SK-N-SH (cell line): Measurements from ENCODE around the gene LPP.

Experiments
- CHD2 ChIP-seq: fragments of 150-350 bp; IDR thresholded peaks from 2 replicates; pipeline ENCODE4 v1.6.1; 2018; ENCODE audit warnings: low read length; ENCODE audit not compliant: partially characterized antibody
- CTCF ChIP-seq: fragments of 200-600 bp; sonication (generic); IDR thresholded peaks from 2 replicates; pipeline ENCODE4 v1.6.1; 2017; ENCODE audit warnings: antibody characterized with exemption, mild to moderate bottlenecking, moderate library complexity
- EZH2phosphoT487 ChIP-seq: fragments of 200-600 bp; sonication (generic); IDR thresholded peaks from 2 replicates; pipeline ENCODE4 v1.6.1; 2017; ENCODE audit warnings: low read depth, mixed run types, mild to moderate bottlenecking, antibody characterized with exemption, moderate library complexity, borderline replicate concordance
- FOXJ3 ChIP-seq: sonication (generic); formaldehyde crosslinking; IDR thresholded peaks from 2 replicates; pipeline ENCODE4 v1.5.1; 2020; ENCODE audit warnings: mild to moderate bottlenecking, missing genetic modification reagents
- JUND ChIP-seq: IDR thresholded peaks from 2 replicates; pipeline ENCODE4 v1.4.0; 2012
- MAX ChIP-seq: IDR thresholded peaks from 2 replicates; pipeline ENCODE4 v1.4.0; 2012; ENCODE audit warnings: low read depth
- NFIC ChIP-seq: IDR thresholded peaks from 2 replicates; pipeline ENCODE4 v1.4.0; 2012; ENCODE audit warnings: borderline replicate concordance
- POLR2AphosphoS5 ChIP-seq: IDR thresholded peaks from 2 replicates; pipeline ENCODE4 v1.6.1; 2012; ENCODE audit warnings: low read depth, low read length
- RFX5 ChIP-seq: IDR thresholded peaks from 2 replicates; pipeline ENCODE4 v1.6.1; 2012; ENCODE audit warnings: mild to moderate bottlenecking, improper control_type of control experiment, low read length
- RXRA ChIP-seq: IDR thresholded peaks from 2 replicates; pipeline ENCODE4 v1.4.0; 2012; ENCODE audit warnings: low read depth, mild to moderate bottlenecking, borderline replicate concordance
- SMC3 ChIP-seq: IDR thresholded peaks from 2 replicates; pipeline ENCODE4 v1.6.1; 2012; ENCODE audit warnings: low read depth, low read length, improper control_type of control experiment
- USF1 ChIP-seq: IDR thresholded peaks from 2 replicates; pipeline ENCODE4 v1.4.0; 2012; ENCODE audit warnings: low read depth, borderline replicate concordance
- USF2 ChIP-seq: fragments of 150-350 bp; IDR thresholded peaks from 2 replicates; pipeline ENCODE4 v1.6.1; 2017; ENCODE audit warnings: antibody characterized with exemption, low read length, low read depth, borderline replicate concordance
- ZBTB33 ChIP-seq: IDR thresholded peaks from 2 replicates; pipeline ENCODE4 v1.4.0; 2012; ENCODE audit warnings: low read depth, borderline replicate concordance

GRCh38 chr3:188926741-188927511 is 773.0 kb downstream of the LPP start:
- TF ChIP-seq JUND (no peak), CTCF (no peak), EZH2phosphoT487 (no peak), POLR2AphosphoS5 (no peak), CHD2 (no peak), USF2 (no peak), MAX (no peak), SMC3 (no peak), NFIC (no peak), RXRA (no peak), ZBTB33 (no peak), RFX5 (no peak), USF1 (no peak), FOXJ3 (no peak)
